Naive thymus-derived CD4-positive, alpha-beta T cell (primary cell): ENCODE results near the gene NOL4L. TPM values are rescaled to one million over a fixed set of nuclear protein-coding genes. Genes with fewer than 3 reads are reported as not detected.
A peak's percentile ranks its signal among the peaks of the same experiment; 100 is the strongest.

Experiments
- ATAC-seq: fragments of 150-1000 bp; cut with Tn5 transposase; 2 replicates; pipeline ENCODE4 v1.10.0; 2021; ENCODE audit warnings: mild to moderate bottlenecking, moderate library complexity
- CTCF ChIA-PET: fragments of 350-600 bp; sonication (Branson Sonifier 250); formaldehyde crosslinking; loops from one replicate; lab custom pipeline; 2021; ENCODE audit warnings: antibody characterized with exemption; lab: Charles Lee
- POLR2A ChIA-PET: fragments of 350-600 bp; sonication (Branson Sonifier 250); formaldehyde crosslinking; loops from one replicate; lab custom pipeline; 2021; ENCODE audit warnings: antibody characterized with exemption, inconsistent platforms; lab: Charles Lee
- DNase-seq, 9 donors: peaks; one replicate each; pipeline versions ENCODE4 v3.0.0 to v3.0.0-alpha.2; 2020 to 2022; ENCODE audit warnings: mixed read lengths in 1 of 9
- H3K27ac ChIP-seq: one replicate; pipeline ENCODE4 v1.7.0; 2013; ENCODE audit warnings: mild to moderate bottlenecking, low read depth, low read length, moderate library complexity
- H3K27me3 ChIP-seq, 2 donors: one replicate each; pipeline ENCODE4 v1.7.0; 2013; ENCODE audit warnings: low read length in 2 of 2, mild to moderate bottlenecking in 2 of 2, moderate library complexity in 2 of 2; ENCODE audit not compliant: control insufficient read depth in 2 of 2, insufficient read depth in 2 of 2
- H3K36me3 ChIP-seq, 3 experiments: 1 replicate in 2 of 3; 2 replicates in 1 of 3; pipeline ENCODE4 v1.7.0; 2013; ENCODE audit warnings: low read length in 3 of 3, mild to moderate bottlenecking in 3 of 3, moderate library complexity in 1 of 3; ENCODE audit not compliant: insufficient read depth in 3 of 3, control insufficient read depth in 2 of 3
- H3K4me1 ChIP-seq, 2 donors: one replicate each; pipeline ENCODE4 v1.7.0; 2013; ENCODE audit warnings: low read length in 2 of 2, mild to moderate bottlenecking in 2 of 2, moderate library complexity in 1 of 2; ENCODE audit not compliant: control insufficient read depth in 2 of 2, insufficient read depth in 2 of 2
- H3K4me3 ChIP-seq: 2 replicates; pipeline ENCODE4 v1.7.0; 2013; ENCODE audit warnings: mild to moderate bottlenecking, low read length
- H3K9me3 ChIP-seq, 3 experiments: 1 replicate in 2 of 3; 2 replicates in 1 of 3; pipeline ENCODE4 v1.7.0; 2013; ENCODE audit warnings: low read length in 3 of 3; ENCODE audit not compliant: control insufficient read depth in 2 of 3
- H3K27ac Mint-ChIP-seq, 9 donors: one replicate each; pipeline ENCODE4 v1.8.0; 2020 to 2022; ENCODE audit warnings: mixed read lengths in 9 of 9, mild to moderate bottlenecking in 8 of 9, moderate library complexity in 5 of 9, inconsistent platforms in 2 of 9
- H3K27me3 Mint-ChIP-seq, 5 donors: one replicate each; pipeline ENCODE4 v1.8.0; 2021 to 2022; ENCODE audit warnings: mixed read lengths in 5 of 5, mild to moderate bottlenecking in 1 of 5
- H3K36me3 Mint-ChIP-seq, 5 donors: one replicate each; pipeline ENCODE4 v1.8.0; 2020 to 2022; ENCODE audit warnings: mixed read lengths in 5 of 5, mild to moderate bottlenecking in 3 of 5, inconsistent platforms in 1 of 5
- H3K4me1 Mint-ChIP-seq, 7 donors: one replicate each; pipeline ENCODE4 v1.8.0; 2020 to 2022; ENCODE audit warnings: mixed read lengths in 7 of 7, mild to moderate bottlenecking in 3 of 7, inconsistent platforms in 1 of 7
- H3K4me3 Mint-ChIP-seq, 10 donors: one replicate each; pipeline ENCODE4 v1.8.0; 2020 to 2022; ENCODE audit warnings: mild to moderate bottlenecking in 10 of 10, mixed read lengths in 10 of 10, moderate library complexity in 6 of 10, inconsistent platforms in 2 of 10
- H3K9me3 Mint-ChIP-seq, 11 donors: one replicate each; pipeline ENCODE4 v1.8.0; 2020 to 2022; ENCODE audit warnings: mixed read lengths in 11 of 11, mild to moderate bottlenecking in 4 of 11, inconsistent platforms in 1 of 11, moderate library complexity in 1 of 11
- intact Hi-C, 2 donors: fragments of 100-400 bp; cut with micrococcal nuclease; formaldehyde crosslinking; loops; one replicate each; pipeline ENCODE4 v1.15.1; 2023
- polyA plus RNA-seq, 2 donors: library from polyadenylated mRNA; unstranded; fragments of 300-500 nt; fragmentation: Illumina TruSeq; gene quantifications; one replicate each; pipeline ENCODE4 v1.2.3, GENCODE V29; 2021
- total RNA-seq, 6 experiments: library from RNA in 5 of 6; stranded (reverse) in 5 of 6; gene quantifications; 1 replicate in 5 of 6; 2 replicates in 1 of 6; pipeline ENCODE4 v1.2.3 and lab custom pipeline; 2021 to 2026

NOL4L gene
- total and polyA plus RNA-seq, 7 experiments from 2014 or later = 17.3 to 81.9 (median 62.7) TPM

- ATAC-seq = no peak
- H3K27ac Mint-ChIP-seq = peak overlapping the region in 4 of 9 donors; percentile 32 to 86 (median 72)
- H3K36me3 Mint-ChIP-seq = no peaks in the 10 kb centered on the region
- Histone ChIP-seq H3K27ac (no peak overlapping the region), H3K36me3 (no peaks in the 10 kb centered on the region), H3K4me3 (no peak overlapping the region), H3K4me1 (peaks cover 12 to 71% of the 10 kb centered on the region in 2 donors), H3K9me3 (no peaks in the 10 kb centered on the region), H3K27me3 (no peaks in the 10 kb centered on the region)
- no peak for DNase-seq
- CTCF ChIA-PET = interaction anchor here (0.7 to 2.0 kb wide), 3 partner anchors 9 to 38 kb away, joined by 3 to 4 read pairs (median 3); no protein-coding TSS in a partner anchor
- H3K9me3 Mint-ChIP-seq = no peaks in the 10 kb centered on the region
- H3K4me1 Mint-ChIP-seq = peaks cover 0 to 52% (median 47%) of the 10 kb centered on the region in 7 donors
- peak overlapping the region in 1 of 10 donors; percentile 84 for H3K4me3 Mint-ChIP-seq
- POLR2A ChIA-PET = interaction anchor here (1.3 to 1.7 kb wide), 2 partner anchors 21 to 49 kb away, joined by 4 to 5 read pairs; no protein-coding TSS in a partner anchor
- intact Hi-C loops = no loop called here
- H3K27me3 Mint-ChIP-seq = peaks cover 0 to 2% (median 0%) of the 10 kb centered on the region in 5 donors
Measured at GRCh38 chr20:32577023-32577422, 8.1 kb downstream of the NOL4L start.

GRCh38 chr20:32576560-32576959 is 8.6 kb downstream of the NOL4L start:
- no peak for ATAC-seq
- H3K4me1 Mint-ChIP-seq = peaks cover 0 to 52% (median 44%) of the 10 kb centered on the region in 7 donors
- H3K4me3 Mint-ChIP-seq = peak overlapping the region in 1 of 10 donors; percentile 84
- no peak for DNase-seq
- no peaks in the 10 kb centered on the region for H3K27me3 Mint-ChIP-seq
- intact Hi-C loops = no loop called here
- Histone ChIP-seq H3K27ac (no peak overlapping the region), H3K27me3 (no peaks in the 10 kb centered on the region), H3K4me3 (no peak overlapping the region), H3K9me3 (no peaks in the 10 kb centered on the region), H3K36me3 (no peaks in the 10 kb centered on the region), H3K4me1 (peaks cover 12 to 68% of the 10 kb centered on the region in 2 donors)
- H3K9me3 Mint-ChIP-seq = no peaks in the 10 kb centered on the region
- ChIA-PET POLR2A (interaction anchor here (1.3 to 1.7 kb wide), 2 partner anchors 20 to 48 kb away, joined by 4 to 5 read pairs; no protein-coding TSS in a partner anchor), CTCF (interaction anchor here (0.7 to 2.0 kb wide), 2 partner anchors 9 to 37 kb away, joined by 3 to 4 read pairs; no protein-coding TSS in a partner anchor)
- peak overlapping the region in 1 of 9 donors; percentile 62 for H3K27ac Mint-ChIP-seq
- no peaks in the 10 kb centered on the region for H3K36me3 Mint-ChIP-seq

GRCh38 chr20:32575805-32576204 is 9.3 kb downstream of the NOL4L start:
- peak overlapping the region; percentile 35 for H3K27ac ChIP-seq
- DNase-seq = no peak
- no peaks in the 10 kb centered on the region for H3K36me3 Mint-ChIP-seq
- no peak for ATAC-seq
- no peaks in the 10 kb centered on the region for H3K36me3 ChIP-seq
- H3K4me3 ChIP-seq = no peak overlapping the region
- H3K4me3 Mint-ChIP-seq = no peak overlapping the region
- H3K27me3 Mint-ChIP-seq = no peaks in the 10 kb centered on the region
- ChIA-PET POLR2A (interaction anchor here (1.2 to 1.7 kb wide), 3 partner anchors 20 to 47 kb away, joined by 3 to 5 read pairs (median 4); no protein-coding TSS in a partner anchor), CTCF (interaction anchor here (2.0 kb wide), 1 partner anchor 36 kb away, joined by 4 read pairs; no protein-coding TSS in a partner anchor)
- no peak overlapping the region for H3K27ac Mint-ChIP-seq
- H3K4me1 Mint-ChIP-seq = peaks cover 0 to 50% (median 36%) of the 10 kb centered on the region in 7 donors
- no peaks in the 10 kb centered on the region for H3K9me3 ChIP-seq
- peaks cover 11 to 64% of the 10 kb centered on the region in 2 donors for H3K4me1 ChIP-seq
- intact Hi-C loops = no loop called here
- H3K27me3 ChIP-seq = no peaks in the 10 kb centered on the region
- H3K9me3 Mint-ChIP-seq = no peaks in the 10 kb centered on the region

- Mint-ChIP-seq H3K27me3 (no peaks in the 10 kb centered on the region), H3K9me3 (no peaks in the 10 kb centered on the region), H3K4me3 (no peak overlapping the region), H3K27ac (no peak overlapping the region), H3K36me3 (no peaks in the 10 kb centered on the region), H3K4me1 (peaks cover 0 to 52% (median 36%) of the 10 kb centered on the region in 7 donors)
- H3K4me3 ChIP-seq = no peak overlapping the region
- ATAC-seq = no peak
- no peaks in the 10 kb centered on the region for H3K9me3 ChIP-seq
- ChIA-PET POLR2A (interaction anchor here (1.0 to 1.2 kb wide), 2 partner anchors 10 to 32 kb away, joined by 3 read pairs; partner anchors contain the start of gene NOL4L), CTCF (interaction anchor here (2.0 kb wide), 1 partner anchor 36 kb away, joined by 4 read pairs; no protein-coding TSS in a partner anchor)
- H3K27me3 ChIP-seq = no peaks in the 10 kb centered on the region
- intact Hi-C loops = no loop called here
- H3K27ac ChIP-seq = peak overlapping the region; percentile 35
- DNase-seq = no peak
- no peaks in the 10 kb centered on the region for H3K36me3 ChIP-seq
- peaks cover 11 to 64% of the 10 kb centered on the region in 2 donors for H3K4me1 ChIP-seq
Measured at GRCh38 chr20:32575227-32575581, 9.9 kb downstream of the NOL4L start.

DNA sequence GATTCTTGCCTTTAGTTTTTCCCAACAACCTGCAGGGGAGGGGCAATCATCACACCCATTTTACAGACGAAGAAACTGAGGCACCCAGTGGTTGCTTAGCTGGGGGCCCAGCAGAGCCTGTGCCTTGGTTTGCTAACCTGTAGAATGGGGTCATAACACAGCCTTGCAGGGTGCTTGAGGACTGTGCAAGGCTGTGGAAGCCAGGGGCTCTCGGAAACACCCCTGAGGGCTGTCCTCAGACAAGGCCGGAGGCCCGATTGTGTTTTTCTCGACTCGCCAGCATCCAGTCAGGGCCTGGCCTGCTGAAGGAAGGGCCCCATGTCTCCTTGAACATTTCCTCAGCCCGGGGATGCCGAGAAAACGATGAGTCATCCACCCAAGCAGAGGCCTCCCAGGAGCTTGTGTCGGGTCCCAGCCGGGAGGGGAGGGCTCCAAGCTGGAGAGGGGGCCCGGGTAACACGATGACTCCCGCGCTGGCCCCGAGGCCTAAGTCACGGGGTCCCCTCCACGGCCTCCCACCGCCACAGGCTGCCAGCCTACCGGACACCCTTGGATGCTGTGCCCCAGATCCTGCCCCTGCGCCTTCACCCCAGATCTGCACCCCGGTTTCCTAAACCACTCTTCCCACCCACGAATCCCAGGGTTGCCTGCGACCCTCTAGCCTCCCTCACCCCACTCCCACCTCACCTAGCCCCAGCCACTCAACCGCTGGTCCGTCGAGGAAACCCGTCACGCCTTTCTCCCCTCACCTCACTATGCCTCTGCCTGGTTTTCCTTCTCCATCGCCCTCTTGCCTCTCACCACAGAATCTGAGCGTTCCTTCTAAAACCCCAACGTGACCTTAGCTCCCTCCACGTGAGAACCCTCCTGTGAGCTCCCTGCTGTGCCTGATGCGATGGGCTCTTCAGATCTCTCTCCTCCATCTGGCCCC is 10.6 kb downstream of the NOL4L start:
- no peaks in the 10 kb centered on the region for H3K36me3 ChIP-seq
- DNase-seq (peak in 1 of 9 donors; percentile 49), ATAC-seq (peak; percentile 60)
- Mint-ChIP-seq H3K27ac (peak overlapping the region in 3 of 9 donors; percentile 57 to 86 (median 64)), H3K9me3 (no peaks in the 10 kb centered on the region), H3K4me1 (peaks cover 0 to 51% (median 37%) of the 10 kb centered on the region in 7 donors), H3K27me3 (no peaks in the 10 kb centered on the region), H3K4me3 (peak overlapping the region in 1 of 10 donors; percentile 23), H3K36me3 (no peaks in the 10 kb centered on the region)
- H3K9me3 ChIP-seq = no peaks in the 10 kb centered on the region
- H3K27ac ChIP-seq = peak overlapping the region; percentile 48
- ChIA-PET POLR2A (interaction anchor here (0.6 to 1.5 kb wide), 6 partner anchors 8 to 198 kb away, joined by 3 to 6 read pairs (median 3); partner anchors contain the start of gene NOL4L), CTCF (interaction anchor here (1.1 kb wide), 1 partner anchor 54 kb away, joined by 5 read pairs; no protein-coding TSS in a partner anchor)
- no peak overlapping the region for H3K4me3 ChIP-seq
- H3K27me3 ChIP-seq = no peaks in the 10 kb centered on the region
- peaks cover 15 to 64% of the 10 kb centered on the region in 2 donors for H3K4me1 ChIP-seq
- intact Hi-C loops = no loop called here

DNA sequence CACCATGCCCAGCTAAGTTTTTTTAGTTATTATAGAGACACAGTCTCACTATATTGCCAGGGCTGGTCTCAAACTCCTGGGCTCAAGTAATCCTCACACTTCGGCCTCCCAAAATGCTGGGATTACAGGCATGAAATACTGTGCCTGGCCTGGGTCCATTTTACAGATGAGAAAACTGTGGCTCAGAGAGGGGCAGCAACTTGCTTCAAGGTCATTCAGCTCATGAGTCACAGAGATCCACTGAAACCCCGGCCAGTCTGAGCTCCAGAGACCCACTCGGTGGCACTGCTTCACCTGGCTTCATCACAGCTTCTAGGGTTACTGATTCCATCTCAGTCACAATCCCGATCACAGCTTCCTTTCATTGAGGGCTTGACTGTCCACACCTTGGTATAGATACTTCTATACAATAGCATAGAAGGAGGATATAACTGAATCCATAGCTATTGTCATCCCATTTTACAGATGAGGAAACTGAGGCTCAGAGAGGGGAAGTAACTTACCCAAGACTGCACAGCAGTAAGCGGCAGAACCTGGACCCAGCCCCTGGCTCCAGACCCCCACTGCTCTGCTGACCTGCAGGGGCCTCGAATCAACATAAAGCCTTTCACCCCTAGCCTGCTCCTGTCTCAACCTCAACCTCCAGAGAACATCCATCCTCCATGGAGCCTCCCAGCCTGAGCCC is 11.8 kb downstream of the NOL4L start:
- ChIA-PET CTCF (interaction anchor here (1.1 kb wide), 2 partner anchors 38 to 53 kb away, joined by 5 read pairs; no protein-coding TSS in a partner anchor), POLR2A (interaction anchor here (0.6 to 1.5 kb wide), 6 partner anchors 9 to 200 kb away, joined by 3 to 6 read pairs (median 3); partner anchors contain the start of gene NOL4L)
- Mint-ChIP-seq H3K36me3 (no peaks in the 10 kb centered on the region), H3K4me1 (peaks cover 0 to 54% (median 26%) of the 10 kb centered on the region in 7 donors), H3K9me3 (no peaks in the 10 kb centered on the region), H3K4me3 (peak overlapping the region in 3 of 10 donors; percentile 4 to 50 (median 35)), H3K27ac (peak overlapping the region in 5 of 9 donors; percentile 57 to 86 (median 75)), H3K27me3 (no peaks in the 10 kb centered on the region)
- no peaks in the 10 kb centered on the region for H3K27me3 ChIP-seq
- DNase-seq = no peak
- ATAC-seq = no peak
- H3K4me3 ChIP-seq = no peak overlapping the region
- intact Hi-C loops = no loop called here
- H3K36me3 ChIP-seq = no peaks in the 10 kb centered on the region
- peak overlapping the region; percentile 9 for H3K27ac ChIP-seq
- H3K9me3 ChIP-seq = no peaks in the 10 kb centered on the region
- peaks cover 20 to 59% of the 10 kb centered on the region in 2 donors for H3K4me1 ChIP-seq
